GM21423 (cell line): ENCODE data around the gene CSTPP1.
"Not testable (repeated sequence)": the region's sequence is repeated elsewhere in the genome, so short reads cannot be mapped to it uniquely, and the experiment has no call there.

Experiments
- ATAC-seq: cut with Tn5 transposase; IDR thresholded peaks from one replicate; pipeline ENCODE4 v1.9.1; 2021; ENCODE audit warnings: mild to moderate bottlenecking, moderate library complexity; ENCODE audit not compliant: unreplicated experiment

Gene CSTPP1

DNA sequence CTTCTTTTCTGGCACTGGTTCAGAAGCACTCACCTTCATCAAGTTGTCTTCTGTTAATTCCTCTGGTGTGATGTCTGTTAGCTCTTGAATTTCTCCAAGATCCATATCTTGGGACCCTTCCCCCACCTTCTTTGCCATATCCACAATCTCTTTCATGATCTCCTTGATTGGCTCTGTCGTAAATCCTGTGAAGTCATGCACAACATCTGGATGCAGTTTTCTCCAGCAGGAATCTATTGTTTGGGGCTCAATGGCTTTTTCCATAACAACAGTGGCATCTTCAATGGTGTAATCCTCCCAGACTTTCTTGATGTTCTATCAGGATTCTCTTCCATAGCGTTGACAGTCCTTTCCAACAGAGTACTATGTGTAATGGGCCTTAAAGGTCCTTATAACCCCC is 96.9 kb downstream of the CSTPP1 start:
- no peak for ATAC-seq

DNA sequence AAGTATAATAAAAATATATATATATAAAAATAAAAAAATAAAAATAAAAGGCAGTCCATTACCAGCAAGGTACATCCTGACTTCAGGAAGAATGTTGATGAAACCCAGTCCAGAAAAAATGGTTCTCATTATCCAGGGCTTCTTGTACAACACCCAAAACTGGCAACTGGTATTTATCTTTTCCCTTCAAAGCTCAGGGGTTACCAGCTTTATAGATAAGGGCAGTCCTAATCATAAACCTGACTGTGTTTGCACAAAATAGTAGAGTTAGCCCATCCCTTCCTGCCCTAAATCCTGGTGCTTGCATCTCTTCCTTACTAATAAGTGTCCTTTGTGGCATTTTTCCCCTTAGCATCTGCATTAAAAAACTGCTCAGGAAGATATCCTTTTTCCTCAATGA is 97.5 kb downstream of the CSTPP1 start:
- no peak for ATAC-seq

DNA sequence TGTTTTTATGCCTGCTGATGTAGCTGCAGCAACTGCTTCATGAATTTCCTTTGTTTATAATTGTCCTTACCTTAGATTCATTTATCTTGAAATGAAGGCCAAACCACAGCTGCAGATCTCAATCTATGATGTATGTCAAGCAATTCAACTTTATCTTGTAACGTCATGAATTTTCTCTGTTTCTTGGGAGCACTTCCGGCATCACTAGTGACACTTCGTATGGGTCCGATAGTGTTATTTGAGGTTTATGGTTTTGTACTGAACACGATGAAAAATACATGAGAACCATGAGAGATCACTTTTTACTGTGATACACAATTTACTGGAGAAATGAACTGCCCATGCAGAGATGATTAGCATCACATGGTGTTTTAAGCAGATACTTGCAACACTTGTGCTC is 98.5 kb downstream of the CSTPP1 start:
- no peak for ATAC-seq

DNA sequence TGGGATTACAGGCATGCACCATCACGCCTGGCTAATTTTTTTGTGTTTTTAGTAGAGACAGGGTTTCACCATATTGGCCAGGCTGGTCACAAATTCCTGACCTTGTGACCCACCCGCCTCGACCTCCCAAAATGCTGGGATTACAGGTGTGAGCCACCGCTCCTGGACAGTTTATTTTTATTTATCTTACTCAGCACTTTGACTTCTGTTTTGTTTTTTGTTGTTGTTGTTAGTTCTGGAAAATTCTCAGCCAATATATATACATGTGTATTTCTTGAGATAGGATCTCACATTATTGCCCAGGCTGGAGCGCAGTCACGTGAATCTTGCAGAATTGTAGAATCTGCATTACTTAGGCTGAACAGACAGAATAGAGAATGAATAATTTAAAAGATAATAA is 107.6 kb downstream of the CSTPP1 start:
- ATAC-seq = no peak

DNA sequence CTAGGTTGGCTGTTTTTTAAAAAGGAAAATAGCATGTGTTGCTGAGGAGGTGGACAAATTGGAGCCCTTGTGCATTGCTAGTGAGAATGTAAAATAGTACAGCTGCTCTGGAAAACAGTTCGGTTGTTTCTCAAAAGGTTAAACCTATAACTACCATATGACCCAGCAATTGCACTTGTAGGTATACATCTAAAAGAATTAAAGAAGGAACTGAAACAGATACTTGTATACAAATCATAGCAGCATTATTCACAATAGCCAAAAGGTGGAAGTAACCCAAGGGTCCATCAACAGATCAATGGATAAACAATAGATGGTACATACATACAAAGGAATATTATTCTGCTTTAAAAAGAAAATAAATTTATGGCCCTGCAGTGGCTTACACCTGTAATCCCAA is 111.4 kb downstream of the CSTPP1 start:
- ATAC-seq = no peak

DNA sequence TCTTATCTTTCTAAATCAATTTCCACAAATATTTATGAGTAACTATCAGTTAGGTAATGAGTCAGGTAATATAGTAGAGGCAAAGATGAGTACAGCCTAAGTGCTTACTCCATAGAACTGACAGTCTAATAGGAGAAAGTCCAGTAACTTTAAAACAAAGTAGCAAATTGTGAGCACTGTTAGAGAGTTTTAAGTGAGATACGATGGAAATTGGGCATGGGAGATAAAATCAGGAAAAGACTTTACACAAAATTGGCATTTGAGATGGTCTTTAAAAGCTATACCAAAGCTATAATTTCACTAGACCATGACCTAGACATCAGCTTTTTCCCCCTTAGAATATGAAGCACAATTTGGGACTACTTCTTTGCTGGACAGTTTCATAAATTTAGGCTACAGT is 113.7 kb downstream of the CSTPP1 start:
- no peak for ATAC-seq

DNA sequence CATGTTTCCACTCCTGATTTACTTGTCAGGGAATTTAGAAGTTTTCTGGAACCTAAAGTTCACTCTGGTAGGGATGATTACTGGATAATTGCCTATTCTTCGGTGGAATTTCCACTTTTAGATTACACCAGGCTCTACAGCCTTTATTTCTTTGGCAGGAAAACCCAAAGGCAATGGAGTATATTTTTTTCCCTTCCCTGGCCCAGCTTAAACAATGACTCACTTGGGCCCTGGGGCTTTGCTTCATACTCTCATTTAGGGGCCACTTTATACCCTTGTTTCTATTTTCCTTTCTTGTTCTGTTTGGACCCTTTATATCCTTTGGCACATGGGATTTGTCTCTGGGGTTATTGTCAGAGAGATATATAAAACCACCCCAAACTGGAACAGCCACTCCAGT is 114.7 kb downstream of the CSTPP1 start:
- ATAC-seq = no peak

DNA sequence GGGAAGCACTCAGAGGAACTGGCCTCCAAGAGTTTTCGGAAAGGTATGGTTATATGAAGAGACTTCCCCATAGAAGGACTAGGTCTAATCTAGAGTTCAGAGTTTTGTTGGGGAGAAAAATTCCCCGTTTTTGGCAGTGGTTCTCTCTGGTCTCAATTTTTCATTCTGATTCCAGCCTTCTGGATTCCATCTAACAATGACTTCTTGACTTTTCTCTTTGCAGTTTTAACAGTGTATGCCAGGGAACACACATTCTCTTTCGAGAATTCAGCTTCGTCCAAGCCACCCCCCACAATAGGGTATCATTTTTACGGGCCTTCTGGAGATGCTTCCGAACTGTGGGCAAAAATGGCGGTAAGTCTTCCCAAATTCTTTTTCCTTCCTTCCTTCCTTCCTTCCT is 115.6 kb downstream of the CSTPP1 start:
- no peak for ATAC-seq

DNA sequence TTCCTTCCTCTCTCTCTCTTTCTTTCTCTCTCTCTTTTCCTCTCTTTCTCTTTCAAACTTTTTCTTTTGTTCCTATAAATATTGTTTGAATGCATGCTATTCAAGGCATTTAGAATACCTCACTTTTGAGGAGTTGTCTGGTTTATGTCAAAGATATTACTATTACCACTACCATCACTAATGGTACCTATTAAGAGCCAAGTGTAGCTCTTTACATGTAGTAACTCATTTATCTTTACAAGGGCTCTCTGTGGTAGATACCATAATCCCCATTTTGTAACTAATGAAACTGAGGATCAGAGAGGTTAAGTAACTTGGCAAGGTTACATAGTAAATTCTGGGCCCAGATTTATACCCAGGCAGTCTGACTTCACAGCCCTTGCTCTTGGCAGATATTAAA is 116.0 kb downstream of the CSTPP1 start:
- ATAC-seq = no peak

DNA sequence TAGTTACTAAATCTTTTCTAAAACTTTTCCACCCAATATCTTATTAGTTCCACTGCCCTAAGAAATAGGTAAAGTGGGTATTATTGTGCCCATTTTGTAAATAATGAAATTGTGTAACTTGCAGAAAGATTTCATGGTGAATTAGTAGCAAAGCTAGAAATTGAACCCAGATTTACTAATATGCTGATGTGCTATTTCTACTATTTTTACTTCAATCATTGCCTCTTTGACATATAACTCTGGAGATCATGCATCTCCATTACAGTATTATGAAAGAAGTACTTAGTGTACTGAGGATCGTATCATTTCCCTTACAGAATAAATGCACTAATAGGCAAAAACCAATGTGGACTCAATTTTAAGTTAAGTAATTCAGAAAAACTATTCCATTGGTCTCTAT is 119.0 kb downstream of the CSTPP1 start:
- ATAC-seq = no peak

DNA sequence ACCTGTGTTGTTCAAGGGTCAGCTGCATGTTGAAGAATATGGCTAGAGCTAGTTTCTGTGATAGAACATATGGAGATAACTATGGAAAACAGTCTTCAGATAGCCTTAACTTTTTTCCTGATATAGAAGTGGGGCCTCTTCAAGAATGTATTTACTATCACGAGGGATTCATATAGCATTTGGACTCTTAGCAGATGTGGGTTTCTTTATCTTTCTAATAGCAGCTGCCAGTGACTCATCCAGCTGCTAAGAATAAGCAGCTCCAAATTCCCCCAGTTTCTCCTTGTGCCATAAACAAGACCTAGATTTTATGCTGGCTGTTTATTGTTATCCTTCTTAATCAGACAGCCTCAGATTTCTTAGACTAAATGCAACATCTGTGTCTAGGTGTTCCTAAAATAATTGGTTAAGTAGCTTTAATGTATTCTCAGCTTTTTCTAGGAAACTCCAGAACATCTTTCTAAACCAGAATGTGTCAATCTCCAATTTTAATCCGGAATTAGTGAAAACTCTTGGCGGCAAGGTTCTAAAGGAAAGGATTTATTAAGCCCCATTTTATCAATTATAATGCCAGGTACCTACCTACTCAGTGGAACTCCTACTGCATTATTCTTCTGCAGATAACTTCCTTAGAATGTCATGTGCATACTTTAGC is 119.8 kb downstream of the CSTPP1 start:
- ATAC-seq = no peak

DNA sequence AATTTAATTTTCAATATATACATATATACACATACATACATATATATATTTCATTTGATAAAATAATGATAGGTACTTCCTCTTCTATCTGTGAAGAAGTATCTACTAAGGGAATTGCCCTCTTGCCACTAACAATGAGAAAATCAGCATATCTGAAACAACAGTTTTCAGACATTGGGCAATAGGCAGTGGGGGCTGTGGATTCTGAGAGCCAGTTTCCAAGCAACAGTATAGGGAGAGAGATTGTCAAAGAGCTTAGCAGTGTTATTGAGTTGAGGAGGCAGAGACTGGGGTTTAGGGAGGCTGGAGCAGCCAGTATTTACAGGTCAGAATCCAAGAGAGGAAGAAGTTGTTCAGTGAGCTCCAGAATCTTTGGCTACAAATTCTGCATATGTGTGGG is 120.8 kb downstream of the CSTPP1 start:
- no peak for ATAC-seq

DNA sequence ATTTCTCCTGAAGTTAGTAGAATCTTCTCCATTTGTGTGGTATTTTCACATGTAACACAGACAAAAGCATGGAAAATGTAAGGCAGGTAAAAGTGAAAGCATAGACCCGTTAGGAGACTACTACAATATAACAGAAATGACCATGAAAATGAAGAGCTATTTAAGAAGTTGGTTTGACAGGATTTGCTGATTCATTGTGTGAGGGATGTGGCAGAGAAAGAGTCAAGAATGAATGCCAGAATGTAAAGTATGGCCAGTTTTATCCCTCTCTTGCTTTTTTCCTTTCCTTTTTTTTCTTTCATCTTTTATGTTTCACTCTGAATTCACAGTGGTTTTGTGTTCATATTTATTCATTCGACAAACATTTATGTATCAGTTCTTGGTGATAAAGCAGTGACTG is 124.2 kb downstream of the CSTPP1 start:
- no peak for ATAC-seq

DNA sequence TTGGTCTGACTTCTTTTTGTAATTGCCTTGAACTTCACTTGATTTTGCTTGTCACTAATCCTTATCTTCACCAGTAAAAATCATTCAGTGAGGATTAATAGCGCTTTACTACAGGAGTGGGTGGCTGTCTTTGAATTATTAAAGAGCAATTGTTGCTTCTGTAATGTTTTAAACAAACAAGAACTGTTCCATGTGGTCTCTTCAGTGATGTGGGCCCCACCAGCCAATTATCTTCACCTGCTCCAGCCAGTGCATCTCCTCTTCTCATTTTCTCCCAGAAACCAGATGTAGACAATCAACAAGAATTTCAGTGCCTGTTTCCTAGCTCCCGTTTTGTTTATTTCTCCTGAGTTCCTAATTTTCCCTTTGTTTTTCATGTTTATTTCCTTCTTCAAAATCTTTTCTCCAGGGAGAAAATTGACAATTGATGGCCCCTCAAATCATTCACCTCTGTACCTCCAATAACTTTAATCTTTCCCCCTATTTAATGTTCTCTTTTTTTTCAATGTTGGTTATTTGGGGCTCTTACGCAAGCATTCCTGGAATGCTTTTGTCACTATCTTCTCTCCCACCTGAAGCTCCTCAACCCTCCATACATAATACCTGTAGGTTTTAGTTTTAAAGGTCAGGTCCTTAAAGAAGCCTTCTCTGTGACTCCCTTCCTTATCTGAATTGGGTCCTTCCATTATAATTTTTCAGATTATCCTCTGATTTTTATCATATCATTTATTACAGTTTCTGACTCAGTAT is 125.0 kb downstream of the CSTPP1 start:
- no peak for ATAC-seq

DNA sequence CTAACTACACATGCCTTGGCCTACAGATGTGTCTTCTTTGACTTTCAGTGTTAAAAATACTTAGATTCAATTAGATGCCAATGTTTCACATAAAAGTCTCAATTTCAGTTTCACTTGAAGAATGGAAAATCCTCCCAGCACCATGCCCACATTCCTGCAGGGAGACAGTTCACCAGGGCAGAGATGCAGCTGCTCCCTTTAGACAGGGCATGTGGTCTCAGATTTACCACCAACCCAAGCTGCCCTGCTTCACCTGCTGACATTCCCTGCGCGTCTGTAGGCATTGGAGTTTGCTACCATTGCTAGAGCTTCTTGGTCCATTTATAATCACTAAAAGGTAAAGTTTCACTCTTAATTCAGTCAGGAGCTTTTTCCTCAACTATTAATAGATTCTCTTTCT is 126.2 kb downstream of the CSTPP1 start:
- no peak for ATAC-seq

DNA sequence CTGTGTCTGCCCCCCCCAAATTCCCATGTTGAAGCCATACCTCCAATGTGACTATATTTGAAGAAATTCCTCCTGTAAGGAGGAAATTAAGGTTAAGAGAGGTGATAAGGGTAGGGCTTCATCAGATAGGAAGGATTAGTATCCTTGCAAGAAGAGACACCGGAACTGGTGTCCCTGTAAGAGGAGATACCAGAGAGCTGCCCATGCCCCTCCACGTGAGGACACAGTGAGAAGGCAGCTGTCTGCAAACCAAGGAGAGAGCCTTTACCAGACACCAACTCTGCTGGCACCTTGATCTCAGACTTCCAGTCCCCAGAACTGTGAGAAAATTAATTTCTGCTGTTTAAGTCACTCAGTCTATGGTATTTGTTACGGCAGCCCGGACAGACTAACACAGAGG is 130.8 kb downstream of the CSTPP1 start:
- ATAC-seq = no peak

DNA sequence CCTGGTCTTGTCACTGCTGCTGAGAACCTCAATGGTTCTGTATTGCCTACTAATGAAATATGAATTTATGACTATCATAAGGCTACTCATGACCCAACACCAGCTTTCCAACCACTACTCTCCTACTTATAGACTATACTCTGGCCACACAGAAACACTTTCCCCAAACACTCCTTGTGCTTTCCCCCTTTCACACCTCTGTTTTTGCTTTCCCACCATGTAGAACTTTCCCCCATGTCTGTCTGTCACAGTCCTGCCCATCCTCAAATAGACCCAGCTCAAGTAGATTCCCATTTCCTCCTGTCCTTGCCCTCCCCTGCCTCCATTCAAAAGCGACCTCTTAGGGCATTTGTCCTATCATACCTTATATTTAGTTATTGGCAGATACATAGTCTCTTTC is 134.2 kb downstream of the CSTPP1 start:
- ATAC-seq = no peak

DNA sequence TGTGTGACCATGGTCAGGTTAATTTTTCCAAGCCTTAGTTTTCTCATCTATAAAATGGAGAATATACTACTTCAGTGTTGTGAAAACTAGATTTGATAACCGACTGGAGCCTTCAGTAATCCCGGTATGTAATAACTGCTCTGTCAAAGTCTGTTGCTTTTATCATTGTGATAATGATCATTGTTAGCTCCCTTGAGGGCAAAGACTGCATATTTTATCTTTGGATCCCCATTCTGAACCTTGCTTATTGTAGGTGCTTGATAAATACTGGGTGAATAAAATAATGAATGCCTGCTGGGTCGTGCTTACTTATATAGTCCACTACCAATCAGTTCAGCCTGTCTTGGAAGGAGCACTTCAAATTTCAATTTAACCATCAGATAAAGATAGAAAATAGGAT is 134.8 kb downstream of the CSTPP1 start:
- no peak for ATAC-seq

DNA sequence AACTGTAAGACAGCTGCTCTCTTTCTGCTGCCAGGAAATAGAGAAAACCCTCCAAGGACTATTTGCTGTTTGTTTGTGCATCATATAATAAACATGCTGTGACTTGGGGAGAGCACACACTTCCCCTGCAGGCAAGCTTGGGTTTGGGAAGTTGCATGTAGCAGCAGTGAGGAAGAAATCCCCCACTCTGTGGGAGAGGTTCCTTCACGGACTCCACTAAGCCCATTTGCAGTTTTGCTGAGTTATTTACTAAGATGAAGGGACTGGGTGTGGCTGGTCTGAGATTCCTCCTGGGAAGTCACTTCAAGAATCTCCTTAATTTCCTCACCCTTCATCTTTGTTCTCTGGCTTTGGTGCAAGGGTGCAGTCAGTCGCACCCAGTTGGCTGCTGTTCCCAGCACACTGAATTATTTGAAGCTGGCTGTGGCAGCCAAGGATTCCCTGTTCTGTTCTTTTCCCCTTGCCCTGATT is 135.3 kb downstream of the CSTPP1 start:
- ATAC-seq = no peak

DNA sequence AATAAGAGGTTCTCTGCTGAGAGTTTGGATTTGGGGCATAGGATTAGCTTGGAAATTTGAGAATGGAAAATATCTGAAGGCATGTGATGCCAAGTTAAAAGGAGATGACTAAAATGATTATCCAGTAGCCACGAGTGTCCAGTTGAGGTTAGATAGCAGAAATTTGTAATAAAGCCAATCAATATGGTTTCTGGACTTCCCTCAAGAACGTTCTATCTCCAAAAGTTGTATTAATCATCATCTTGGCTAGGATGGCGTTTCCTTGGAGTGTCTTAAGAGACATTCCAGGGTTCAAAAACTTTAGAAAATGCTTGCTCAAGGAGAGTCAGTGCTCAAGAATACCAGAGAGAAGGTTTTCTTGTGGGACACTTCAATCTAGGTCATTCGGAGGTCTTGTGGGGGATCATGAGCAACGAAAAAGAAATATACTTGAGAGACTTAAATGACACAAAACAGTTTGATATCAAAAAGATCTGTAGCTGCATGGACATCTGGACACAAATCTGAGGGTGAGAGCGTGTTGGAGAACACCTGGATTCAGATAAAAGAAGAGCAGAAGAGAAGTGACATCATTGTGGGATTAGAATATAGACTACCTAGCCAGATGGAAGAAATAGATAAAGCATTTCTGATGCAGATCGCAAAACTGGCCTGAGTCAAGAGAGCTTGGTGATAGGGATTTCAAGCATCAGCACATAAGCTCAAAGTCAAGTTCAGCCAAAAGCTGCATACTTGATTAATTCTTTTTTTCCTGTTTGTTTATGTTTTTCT is 142.4 kb downstream of the CSTPP1 start:
- no peak for ATAC-seq

DNA sequence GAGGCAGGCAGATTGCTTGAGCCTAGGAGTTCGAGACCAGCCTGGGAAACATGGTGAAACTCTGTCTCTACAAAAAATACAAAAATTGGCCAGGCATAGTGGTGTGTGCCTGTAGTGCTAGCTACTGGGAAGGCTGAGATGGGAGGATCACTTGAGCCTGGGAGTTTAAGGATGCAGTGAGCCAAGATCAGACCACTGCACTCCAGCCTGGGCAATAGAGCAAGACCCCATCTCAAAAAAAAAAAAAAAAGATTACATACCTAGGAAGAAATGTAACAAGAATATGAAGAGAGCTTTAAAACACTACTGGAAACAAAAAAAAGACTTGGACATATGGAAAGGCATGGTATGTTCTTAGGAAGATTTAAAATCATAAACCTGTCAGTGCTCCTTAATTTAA is 144.2 kb downstream of the CSTPP1 start:
- ATAC-seq = not testable (repeated sequence)

DNA sequence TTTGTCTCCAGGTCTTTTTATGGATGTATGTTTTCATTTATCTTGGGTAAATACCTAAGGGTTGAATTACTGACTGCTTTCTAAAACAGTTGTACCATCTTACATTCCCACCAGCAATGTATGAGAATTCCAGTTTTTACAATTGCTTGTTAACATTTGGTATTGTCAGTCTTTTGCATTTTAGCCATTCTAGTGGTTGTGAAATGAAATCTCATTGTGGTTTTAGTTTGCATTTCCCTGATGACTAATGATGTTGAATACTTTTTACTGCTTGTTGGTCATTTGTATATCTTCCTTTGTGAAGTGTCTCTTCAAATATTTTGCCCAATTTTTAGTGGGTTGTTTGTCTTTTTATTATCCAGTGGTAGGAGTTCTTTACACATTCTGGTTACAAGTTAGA is 147.4 kb downstream of the CSTPP1 start:
- ATAC-seq = no peak
